ENCODE measurements around the gene SLC34A1.

- TF ChIP-seq, protein P1, sequence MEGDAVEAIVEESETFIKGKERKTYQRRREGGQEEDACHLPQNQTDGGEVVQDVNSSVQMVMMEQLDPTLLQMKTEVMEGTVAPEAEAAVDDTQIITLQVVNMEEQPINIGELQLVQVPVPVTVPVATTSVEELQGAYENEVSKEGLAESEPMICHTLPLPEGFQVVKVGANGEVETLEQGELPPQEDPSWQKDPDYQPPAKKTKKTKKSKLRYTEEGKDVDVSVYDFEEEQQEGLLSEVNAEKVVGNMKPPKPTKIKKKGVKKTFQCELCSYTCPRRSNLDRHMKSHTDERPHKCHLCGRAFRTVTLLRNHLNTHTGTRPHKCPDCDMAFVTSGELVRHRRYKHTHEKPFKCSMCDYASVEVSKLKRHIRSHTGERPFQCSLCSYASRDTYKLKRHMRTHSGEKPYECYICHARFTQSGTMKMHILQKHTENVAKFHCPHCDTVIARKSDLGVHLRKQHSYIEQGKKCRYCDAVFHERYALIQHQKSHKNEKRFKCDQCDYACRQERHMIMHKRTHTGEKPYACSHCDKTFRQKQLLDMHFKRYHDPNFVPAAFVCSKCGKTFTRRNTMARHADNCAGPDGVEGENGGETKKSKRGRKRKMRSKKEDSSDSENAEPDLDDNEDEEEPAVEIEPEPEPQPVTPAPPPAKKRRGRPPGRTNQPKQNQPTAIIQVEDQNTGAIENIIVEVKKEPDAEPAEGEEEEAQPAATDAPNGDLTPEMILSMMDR (IDR thresholded peaks at IDR 0.05) = no peak
- TF ChIP-seq POLR2A (IDR thresholded peaks at IDR 0.05) = no peak
- TF ChIP-seq POLR2AphosphoS5 (IDR thresholded peaks at IDR 0.05) = no peak
These were observed 61.0 kb downstream of the SLC34A1 start for GRCh38 chr5:177445052-177445916.

Measured in stomach (tissue), 4 donors.